ENCODE results near the gene SLC22A3.

The SLC22A3 gene

GRCh38 chr6:160477901-160478300, 129.7 kb downstream of the SLC22A3 start:
- Histone ChIP-seq H3K36me3 (ENCODE audit: control insufficient read depth, low read depth, low read length) (no peaks in the 10 kb centered on the region), H3K4me3 (ENCODE audit: low read length) (no peak overlapping the region), H3K27me3 (ENCODE audit: control insufficient read depth, insufficient read depth, low read length) (no peaks in the 10 kb centered on the region), H3K4me1 (ENCODE audit: control insufficient read depth, low read depth, low read length) (no peaks in the 10 kb centered on the region), H3K9ac (ENCODE audit: low read length) (no peak overlapping the region), H3K27ac (ENCODE audit: low read length) (no peak overlapping the region), H3K9me3 (ENCODE audit: control insufficient read depth, low read depth, low read length) (no peaks in the 10 kb centered on the region)

- Histone ChIP-seq H3K9me3 (ENCODE audit: control insufficient read depth, low read depth, low read length) (no peaks in the 10 kb centered on the region), H3K4me3 (ENCODE audit: low read length) (no peak overlapping the region), H3K27me3 (ENCODE audit: control insufficient read depth, insufficient read depth, low read length) (no peaks in the 10 kb centered on the region), H3K36me3 (ENCODE audit: control insufficient read depth, low read depth, low read length) (no peaks in the 10 kb centered on the region), H3K4me1 (ENCODE audit: control insufficient read depth, low read depth, low read length) (no peaks in the 10 kb centered on the region), H3K27ac (ENCODE audit: low read length) (no peak overlapping the region), H3K9ac (ENCODE audit: low read length) (no peak overlapping the region)
Observed at GRCh38 chr6:160487116-160487515, 138.9 kb downstream of the SLC22A3 start.

DNA sequence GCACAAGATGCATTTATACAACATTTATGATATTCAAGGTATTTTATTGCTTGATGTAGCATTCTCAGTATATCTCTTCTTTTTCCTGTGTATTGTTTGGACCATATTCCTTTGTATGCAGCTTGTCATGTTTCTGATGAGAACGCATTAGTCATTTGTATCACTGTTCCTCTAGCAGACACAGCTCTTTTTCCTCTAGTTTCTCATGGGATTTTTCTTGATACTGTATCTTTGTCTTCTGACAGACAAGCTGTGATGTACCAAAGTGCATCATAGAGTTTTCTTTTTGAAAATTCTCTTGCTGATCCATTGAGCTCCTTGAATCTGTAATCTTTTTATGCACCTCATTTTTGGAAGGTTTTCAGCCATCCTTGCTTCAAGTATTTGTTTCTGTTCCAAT, 140.9 kb downstream of the SLC22A3 start:
- H3K9me3 ChIP-seq (ENCODE audit: control insufficient read depth, low read depth, low read length): no peaks in the 10 kb centered on the region
- no peaks in the 10 kb centered on the region for H3K36me3 ChIP-seq (ENCODE audit: control insufficient read depth, low read depth, low read length)
- no peak overlapping the region for H3K27ac ChIP-seq (ENCODE audit: low read length)
- H3K4me3 ChIP-seq (ENCODE audit: low read length): no peak overlapping the region
- no peaks in the 10 kb centered on the region for H3K27me3 ChIP-seq (ENCODE audit: control insufficient read depth, insufficient read depth, low read length)
- no peaks in the 10 kb centered on the region for H3K4me1 ChIP-seq (ENCODE audit: control insufficient read depth, low read depth, low read length)
- H3K9ac ChIP-seq (ENCODE audit: low read length): no peak overlapping the region

GRCh38 chr6:160494576-160494975, 146.4 kb downstream of the SLC22A3 start:
- Histone ChIP-seq H3K27ac (ENCODE audit: low read length) (no peak overlapping the region), H3K9me3 (ENCODE audit: control insufficient read depth, low read depth, low read length) (no peaks in the 10 kb centered on the region), H3K9ac (ENCODE audit: low read length) (no peak overlapping the region), H3K4me1 (ENCODE audit: control insufficient read depth, low read depth, low read length) (no peaks in the 10 kb centered on the region), H3K4me3 (ENCODE audit: low read length) (no peak overlapping the region), H3K27me3 (ENCODE audit: control insufficient read depth, insufficient read depth, low read length) (no peaks in the 10 kb centered on the region), H3K36me3 (ENCODE audit: control insufficient read depth, low read depth, low read length) (no peaks in the 10 kb centered on the region)

GRCh38 chr6:160500639-160501038, 152.5 kb downstream of the SLC22A3 start:
- Histone ChIP-seq H3K9ac (ENCODE audit: low read length) (no peak overlapping the region), H3K4me3 (ENCODE audit: low read length) (no peak overlapping the region), H3K36me3 (ENCODE audit: control insufficient read depth, low read depth, low read length) (no peaks in the 10 kb centered on the region), H3K27me3 (ENCODE audit: control insufficient read depth, insufficient read depth, low read length) (no peaks in the 10 kb centered on the region), H3K9me3 (ENCODE audit: control insufficient read depth, low read depth, low read length) (no peaks in the 10 kb centered on the region), H3K27ac (ENCODE audit: low read length) (no peak overlapping the region), H3K4me1 (ENCODE audit: control insufficient read depth, low read depth, low read length) (no peaks in the 10 kb centered on the region)
